ENCODE results near the gene ERBB4. TPM values are rescaled to one million over a fixed set of nuclear protein-coding genes. Genes with fewer than 3 reads are reported as not detected.

The ERBB4 gene
- polyA plus RNA-seq, 1 of the 3 experiments (the other 2 are of a cell fraction): 0.05 TPM

- H3K9me2 ChIP-seq: no peaks in the 10 kb centered on the region
- H3K27ac ChIP-seq (ENCODE audit: low read depth in 2 of 2, low read length in 1 of 2): no peak overlapping the region
- no peaks in the 10 kb centered on the region for H3K79me2 ChIP-seq (ENCODE audit: insufficient read depth)
- H4K20me1 ChIP-seq (ENCODE audit: insufficient read depth): no peaks in the 10 kb centered on the region
- WGBS (ENCODE audit: low lambda C conversion rate): 61% methylated on average over 3 of the region's 3 CpGs
- TF ChIP-seq USF2 (IDR thresholded peaks at IDR 0.05; ENCODE audit: borderline replicate concordance, low read depth, low read length) (no peak), MAX (IDR thresholded peaks at IDR 0.05; ENCODE audit: low read depth) (no peak), TEAD4 (IDR thresholded peaks at IDR 0.05; ENCODE audit: borderline replicate concordance, insufficient read depth) (no peak), CTCF (IDR thresholded peaks at IDR 0.05) (no peak), NFIC (IDR thresholded peaks at IDR 0.05; ENCODE audit: borderline replicate concordance) (no peak), FOXJ3 (CRISPR knock-in tag; IDR thresholded peaks at IDR 0.05) (no peak), PBX3 (IDR thresholded peaks at IDR 0.05) (no peak), FOSL2 (IDR thresholded peaks at IDR 0.05; ENCODE audit: borderline replicate concordance, low read depth) (no peak), EP300 (IDR thresholded peaks at IDR 0.05; ENCODE audit: borderline replicate concordance in 1 of 2, low read depth in 1 of 2, low read length in 1 of 2) (no peak), SIN3A (IDR thresholded peaks at IDR 0.05; ENCODE audit: borderline replicate concordance, low read depth, low read length) (no peak), EZH2phosphoT487 (IDR thresholded peaks at IDR 0.05; ENCODE audit: borderline replicate concordance, low read depth) (no peak), RAD21 (IDR thresholded peaks at IDR 0.05; ENCODE audit: low read length) (no peak), RCOR1 (IDR thresholded peaks at IDR 0.05; ENCODE audit: low read length) (no peak), REST (IDR thresholded peaks at IDR 0.05; ENCODE audit: low read depth, low read length) (no peak), SMC3 (IDR thresholded peaks at IDR 0.05; ENCODE audit: low read depth, low read length) (no peak), IRF3 (IDR thresholded peaks at IDR 0.05; ENCODE audit: low read depth, low read length) (no peak), ELF1 (IDR thresholded peaks at IDR 0.05) (no peak), USF1 (IDR thresholded peaks at IDR 0.05; ENCODE audit: borderline replicate concordance, low read depth) (no peak)
- ChIA-PET CTCF (interaction anchor here (1.0 kb wide), 1 partner anchor 24 kb away, joined by 3 read pairs; no protein-coding TSS in a partner anchor), POLR2A (no interaction called here)
- H3F3A ChIP-seq (replicated peaks; ENCODE audit: insufficient read depth): no peaks in the 10 kb centered on the region
- H3K9me3 ChIP-seq: no peaks in the 10 kb centered on the region
- H3K27me3 ChIP-seq (ENCODE audit: insufficient read depth): no peaks in the 10 kb centered on the region
- H3K4me2 ChIP-seq: no peak overlapping the region
- no peak overlapping the region for H2AFZ ChIP-seq (ENCODE audit: low read depth)
- H3K4me3 ChIP-seq (ENCODE audit: low read depth in 2 of 2, low read length in 1 of 2): no peak overlapping the region
- H3K36me3 ChIP-seq (replicated peaks in 1 of 2; ENCODE audit: control insufficient read depth in 1 of 2, insufficient read depth in 2 of 2, low read length in 1 of 2): no peaks in the 10 kb centered on the region
- no peak for DNase-seq
- H3K4me1 ChIP-seq (ENCODE audit: control insufficient read depth in 1 of 2, insufficient read depth in 2 of 2, low read depth in 1 of 2, low read length in 1 of 2): no peaks in the 10 kb centered on the region
- H3K9ac ChIP-seq: no peak overlapping the region
Observed at GRCh38 chr2:211513446-211513845, 1025.2 kb downstream of the ERBB4 start.

Measured in SK-N-SH (cell line).